ENCODE measurements around the gene MACROD2. TPM values are rescaled to one million over a fixed set of nuclear protein-coding genes. Genes with fewer than 3 reads are reported as not detected.

Gene MACROD2
- total and polyA plus RNA-seq, 2 of the 4 experiments (the other 2 are of a cell fraction): not detected

- H3K36me3 ChIP-seq (ENCODE audit: control insufficient read depth, insufficient read depth, low read length): no peaks in the 10 kb centered on the region
- no TSS peak for BruUV-seq (replicated peaks)
- DNase-seq (no peak), ATAC-seq (ENCODE audit: low read depth) (no peak)
- H3K9ac ChIP-seq (ENCODE audit: low read depth, low read length): no peak overlapping the region
- no peak overlapping the region for H2BK15ac ChIP-seq (ENCODE audit: low read depth, low read length)
- H3K56ac ChIP-seq (ENCODE audit: extremely low read depth, insufficient read depth, low read length): no peak overlapping the region
- H4K91ac ChIP-seq (ENCODE audit: insufficient read depth, low read depth, low read length): no peak overlapping the region
- H4K8ac ChIP-seq (ENCODE audit: low read depth in 2 of 2, low read length in 2 of 2): no peak overlapping the region
- intact Hi-C loops (cut with micrococcal nuclease) (no loop called here), dilution Hi-C loops (cut with HindIII; ENCODE audit: low sequenced_read_pairs, unreplicated experiment) (no loop called here), in situ Hi-C loops (cut with MboI; ENCODE audit: low sequenced_read_pairs) (no loop called here)
- no peak overlapping the region for H4K5ac ChIP-seq (ENCODE audit: low read depth, low read length)
- no peaks in the 10 kb centered on the region for H3K9me3 ChIP-seq (ENCODE audit: control insufficient read depth, insufficient read depth, low read length)
- no peak overlapping the region for H3K4me3 ChIP-seq (ENCODE audit: insufficient read depth, low read depth, low read length)
- H2BK5ac ChIP-seq (ENCODE audit: low read depth, low read length, poor library complexity, severe bottlenecking): no peak overlapping the region
- no peaks in the 10 kb centered on the region for H3K9me1 ChIP-seq (ENCODE audit: insufficient read depth, low read length)
- no peaks in the 10 kb centered on the region for H3K79me1 ChIP-seq (ENCODE audit: low read depth in 1 of 2, low read length in 2 of 2)
- no peaks in the 10 kb centered on the region for H3K27me3 ChIP-seq (ENCODE audit: control insufficient read depth, insufficient read depth, low read length)
- no peak overlapping the region for H3K4ac ChIP-seq (ENCODE audit: low read depth, low read length)
- POLR2A ChIA-PET (ENCODE audit: unreplicated experiment): no interaction called here
- H3K18ac ChIP-seq (ENCODE audit: low read depth, low read length): no peak overlapping the region
- H2BK120ac ChIP-seq (ENCODE audit: low read depth, low read length): no peak overlapping the region
- TF ChIP-seq CEBPB (IDR thresholded peaks at IDR 0.05; ENCODE audit: low read depth, low read length) (no peak), RCOR1 (IDR thresholded peaks at IDR 0.05; ENCODE audit: insufficient replicate concordance, low read length) (no peak), MAFK (IDR thresholded peaks at IDR 0.05; ENCODE audit: low read depth, low read length) (no peak), RAD21 (IDR thresholded peaks at IDR 0.05; ENCODE audit: low read length) (no peak), RFX5 (IDR thresholded peaks at IDR 0.05; ENCODE audit: low read depth, low read length) (no peak), MXI1 (IDR thresholded peaks at IDR 0.05; ENCODE audit: borderline replicate concordance, low read depth, low read length) (no peak), NFE2L2 (IDR thresholded peaks at IDR 0.05; ENCODE audit: low read depth, low read length) (no peak), ELK1 (IDR thresholded peaks at IDR 0.05; ENCODE audit: borderline replicate concordance, low read depth, low read length) (no peak), SMC3 (IDR thresholded peaks at IDR 0.05; ENCODE audit: low read depth, low read length) (no peak), CHD1 (IDR thresholded peaks at IDR 0.05; ENCODE audit: low read depth, low read length) (no peak), BHLHE40 (IDR thresholded peaks at IDR 0.05; ENCODE audit: low read depth, low read length) (no peak), USF2 (IDR thresholded peaks at IDR 0.05; ENCODE audit: low read depth, low read length) (no peak), MAZ (IDR thresholded peaks at IDR 0.05; ENCODE audit: borderline replicate concordance, low read depth, low read length) (no peak), FOS (IDR thresholded peaks at IDR 0.05; ENCODE audit: low read depth, low read length) (no peak)
- H2AK9ac ChIP-seq (replicated peaks; ENCODE audit: low read depth, low read length, poor library complexity): no peak overlapping the region
- H3K27ac ChIP-seq (ENCODE audit: insufficient read depth, low read length): no peak overlapping the region
- no peak overlapping the region for H2AFZ ChIP-seq (replicated peaks; ENCODE audit: low read length, poor library complexity)
- H3K14ac ChIP-seq (replicated peaks; ENCODE audit: low read depth, low read length): no peak overlapping the region
- no peaks in the 10 kb centered on the region for H4K20me1 ChIP-seq (ENCODE audit: insufficient read depth, low read length)
- H3K4me2 ChIP-seq (ENCODE audit: low read depth, low read length): no peak overlapping the region
- H3K4me1 ChIP-seq (ENCODE audit: control insufficient read depth, insufficient read depth, low read length): no peaks in the 10 kb centered on the region
- no CpG with 5 or more reads among the region's 2 CpGs for WGBS, 2 experiments (ENCODE audit: extremely low coverage in 2 of 2, insufficient read length in 1 of 2)
- CTCF ChIA-PET: interaction anchor here (1.3 kb wide), 1 partner anchor 11 kb away, joined by 4 read pairs; no protein-coding TSS in a partner anchor
- no peak overlapping the region for H2BK20ac ChIP-seq (ENCODE audit: low read depth, low read length)
- H2AK5ac ChIP-seq (ENCODE audit: low read depth, low read length): no peak overlapping the region
- H3K23ac ChIP-seq (ENCODE audit: low read depth, low read length): no peak overlapping the region
These were observed 1828.4 kb downstream of the MACROD2 start for GRCh38 chr20:15823718-15824117.

Data from IMR-90 (cell line).